DOHH2 (cell line): ENCODE data around the gene CTDSPL.

ENCODE experiments used
- H3F3A ChIP-seq: fragments of 200-600 bp; sonication (generic), shearing (Covaris generic); 2 replicates; pipeline ENCODE4 v1.6.0; 2016; ENCODE audit warnings: antibody characterized with exemption, mild to moderate bottlenecking; ENCODE audit not compliant: control insufficient read depth, insufficient read depth
- H3K27ac ChIP-seq: fragments of 200-600 bp; sonication (generic); 2 replicates; pipeline ENCODE4 v1.5.1; 2014; ENCODE audit warnings: low read depth, mild to moderate bottlenecking, low read length, moderate library complexity
- H3K27me3 ChIP-seq: fragments of 200-600 bp; sonication (generic); 2 replicates; pipeline ENCODE4 v1.6.1; 2014; ENCODE audit warnings: mild to moderate bottlenecking, low read length, mixed read lengths; ENCODE audit not compliant: control insufficient read depth
- H3K36me3 ChIP-seq: fragments of 200-600 bp; sonication (generic); 2 replicates; pipeline ENCODE4 v1.6.1; 2014; ENCODE audit warnings: mild to moderate bottlenecking, low read length, moderate library complexity, mixed read lengths; ENCODE audit not compliant: control insufficient read depth
- H3K4me1 ChIP-seq: fragments of 200-600 bp; sonication (generic); 2 replicates; pipeline ENCODE4 v1.6.1; 2014; ENCODE audit warnings: mild to moderate bottlenecking, low read length, mixed read lengths; ENCODE audit not compliant: control insufficient read depth
- H3K4me2 ChIP-seq: fragments of 200-600 bp; sonication (generic); 2 replicates; pipeline ENCODE4 v1.6.0; 2014; ENCODE audit warnings: mild to moderate bottlenecking, low read length, moderate library complexity
- H3K4me3 ChIP-seq: fragments of 200-600 bp; sonication (generic); 2 replicates; pipeline ENCODE4 v1.5.1; 2014; ENCODE audit warnings: mild to moderate bottlenecking, low read length, mixed read lengths
- H3K79me2 ChIP-seq: fragments of 200-600 bp; sonication (generic); 2 replicates; pipeline ENCODE4 v1.6.1; 2014; ENCODE audit warnings: mild to moderate bottlenecking, low read length, mixed read lengths; ENCODE audit not compliant: control insufficient read depth
- H3K9me2 ChIP-seq: fragments of 200-600 bp; sonication (generic); replicated peaks from 2 replicates; pipeline ENCODE4 v1.6.1; 2014; ENCODE audit warnings: mild to moderate bottlenecking, low read length, mixed read lengths; ENCODE audit not compliant: control insufficient read depth
- H3K9me3 ChIP-seq: fragments of 200-600 bp; sonication (generic); 2 replicates; pipeline ENCODE4 v1.6.1; 2014; ENCODE audit warnings: antibody characterized with exemption, low read length, mixed read lengths; ENCODE audit not compliant: control insufficient read depth, insufficient read depth
- H4K20me1 ChIP-seq: fragments of 200-600 bp; sonication (generic); 2 replicates; pipeline ENCODE4 v1.6.0; 2014; ENCODE audit warnings: low read depth, mild to moderate bottlenecking, antibody characterized with exemption, low read length, moderate library complexity; ENCODE audit not compliant: control insufficient read depth, insufficient read depth
- EZH2phosphoT487 ChIP-seq: fragments of 200-600 bp; sonication (generic); IDR thresholded peaks from 2 replicates; pipeline ENCODE4 v1.6.1; 2017; ENCODE audit warnings: borderline replicate concordance, mild to moderate bottlenecking, antibody characterized with exemption, low read length, moderate library complexity, mixed read lengths
- TF ChIP-seq, protein P1 (sequence below): fragments of 200-600 bp; sonication (generic); IDR thresholded peaks from one replicate; pipeline ENCODE4 v1.5.1; 2014; ENCODE audit warnings: antibody characterized with exemption, mild to moderate bottlenecking, low read depth, low read length; ENCODE audit not compliant: poor library complexity, severe bottlenecking

The CTDSPL gene

GRCh38 chr3:37887824-37888223 lies 26.1 kb downstream of the CTDSPL start:
- Histone ChIP-seq H3K4me1 (no peaks in the 10 kb centered on the region), H4K20me1 (no peaks in the 10 kb centered on the region), H3K9me3 (no peaks in the 10 kb centered on the region), H3K27me3 (peaks cover 18% of the 10 kb centered on the region), H3F3A (no peaks in the 10 kb centered on the region), H3K4me3 (no peak overlapping the region), H3K9me2 (no peaks in the 10 kb centered on the region), H3K27ac (no peak overlapping the region), H3K36me3 (no peaks in the 10 kb centered on the region), H3K4me2 (no peak overlapping the region), H3K79me2 (no peaks in the 10 kb centered on the region)
- TF ChIP-seq, protein P1, sequence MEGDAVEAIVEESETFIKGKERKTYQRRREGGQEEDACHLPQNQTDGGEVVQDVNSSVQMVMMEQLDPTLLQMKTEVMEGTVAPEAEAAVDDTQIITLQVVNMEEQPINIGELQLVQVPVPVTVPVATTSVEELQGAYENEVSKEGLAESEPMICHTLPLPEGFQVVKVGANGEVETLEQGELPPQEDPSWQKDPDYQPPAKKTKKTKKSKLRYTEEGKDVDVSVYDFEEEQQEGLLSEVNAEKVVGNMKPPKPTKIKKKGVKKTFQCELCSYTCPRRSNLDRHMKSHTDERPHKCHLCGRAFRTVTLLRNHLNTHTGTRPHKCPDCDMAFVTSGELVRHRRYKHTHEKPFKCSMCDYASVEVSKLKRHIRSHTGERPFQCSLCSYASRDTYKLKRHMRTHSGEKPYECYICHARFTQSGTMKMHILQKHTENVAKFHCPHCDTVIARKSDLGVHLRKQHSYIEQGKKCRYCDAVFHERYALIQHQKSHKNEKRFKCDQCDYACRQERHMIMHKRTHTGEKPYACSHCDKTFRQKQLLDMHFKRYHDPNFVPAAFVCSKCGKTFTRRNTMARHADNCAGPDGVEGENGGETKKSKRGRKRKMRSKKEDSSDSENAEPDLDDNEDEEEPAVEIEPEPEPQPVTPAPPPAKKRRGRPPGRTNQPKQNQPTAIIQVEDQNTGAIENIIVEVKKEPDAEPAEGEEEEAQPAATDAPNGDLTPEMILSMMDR = no peak
- no peak for TF ChIP-seq EZH2phosphoT487

DNA sequence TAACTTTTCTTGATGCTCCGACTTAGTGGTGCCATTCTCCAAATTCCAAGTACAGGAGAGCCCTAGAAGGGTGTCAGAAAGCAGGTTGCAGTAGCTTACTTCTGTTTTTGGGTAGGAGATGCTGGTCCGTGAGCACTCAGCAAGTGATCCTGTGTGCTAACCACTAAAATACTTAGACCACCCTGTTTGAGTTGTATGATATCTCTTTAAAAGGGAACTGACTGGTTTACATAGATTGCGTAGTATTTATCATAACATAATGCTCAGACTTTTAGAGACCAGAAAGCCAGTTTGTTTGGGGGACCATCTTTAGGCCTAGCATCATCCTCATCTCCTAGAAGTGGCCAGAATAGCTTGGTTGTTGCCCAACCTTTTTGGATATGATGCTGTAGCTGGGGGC lies 26.7 kb downstream of the CTDSPL start:
- Histone ChIP-seq H3K27me3 (peaks cover 21% of the 10 kb centered on the region), H4K20me1 (no peaks in the 10 kb centered on the region), H3K27ac (no peak overlapping the region), H3K79me2 (no peaks in the 10 kb centered on the region), H3K9me2 (no peaks in the 10 kb centered on the region), H3K4me2 (no peak overlapping the region), H3F3A (no peaks in the 10 kb centered on the region), H3K4me3 (no peak overlapping the region), H3K4me1 (no peaks in the 10 kb centered on the region), H3K36me3 (no peaks in the 10 kb centered on the region), H3K9me3 (no peaks in the 10 kb centered on the region)
- TF ChIP-seq, protein P1 = no peak
- TF ChIP-seq EZH2phosphoT487 = no peak

- Histone ChIP-seq H3K36me3 (no peaks in the 10 kb centered on the region), H3K4me2 (no peak overlapping the region), H3K9me3 (no peaks in the 10 kb centered on the region), H3F3A (no peaks in the 10 kb centered on the region), H3K4me3 (no peak overlapping the region), H3K79me2 (no peaks in the 10 kb centered on the region), H4K20me1 (no peaks in the 10 kb centered on the region), H3K27me3 (peaks cover 15% of the 10 kb centered on the region; the same call in 1 of the 2 replicates), H3K4me1 (no peaks in the 10 kb centered on the region), H3K27ac (no peak overlapping the region), H3K9me2 (no peaks in the 10 kb centered on the region)
- TF ChIP-seq EZH2phosphoT487 = no peak
- TF ChIP-seq, protein P1 = no peak
Measured at GRCh38 chr3:37890522-37890921, 28.8 kb downstream of the CTDSPL start.
